Stimulated activated CD4-positive, alpha-beta T cell treated with anti-CD3 and anti-CD28 coated beads, Interleukin-4, amount 100 ng/mL, for 1 hour (primary cell): Measurements from ENCODE around the gene FGF14.
"Not testable (repeated sequence)": the region's sequence is repeated elsewhere in the genome, so short reads cannot be mapped to it uniquely, and the experiment has no call there.

ENCODE experiments used
- DNase-seq: peaks from one replicate; pipeline ENCODE4 v3.0.0-alpha.2; 2020

Gene FGF14

DNA sequence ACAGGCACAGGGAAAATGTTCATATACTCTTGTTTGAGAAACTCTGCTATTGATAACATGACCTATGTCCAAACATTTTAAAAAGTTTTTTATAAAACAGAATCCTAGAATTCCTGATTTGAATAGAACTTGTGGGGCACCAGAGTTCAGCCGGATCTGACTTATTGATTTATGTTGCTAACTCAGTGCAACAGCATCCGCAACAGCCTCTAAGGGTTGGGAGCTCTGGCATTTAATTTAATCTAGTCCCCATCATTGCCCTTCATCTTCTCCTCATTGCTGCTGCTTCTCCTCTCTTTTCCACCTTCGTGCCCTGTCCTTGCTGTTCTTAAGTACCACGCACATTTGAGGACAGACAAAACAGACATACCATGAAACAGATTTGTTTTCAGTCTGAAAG, 214.5 kb downstream of the FGF14 start:
- no peak for DNase-seq

DNA sequence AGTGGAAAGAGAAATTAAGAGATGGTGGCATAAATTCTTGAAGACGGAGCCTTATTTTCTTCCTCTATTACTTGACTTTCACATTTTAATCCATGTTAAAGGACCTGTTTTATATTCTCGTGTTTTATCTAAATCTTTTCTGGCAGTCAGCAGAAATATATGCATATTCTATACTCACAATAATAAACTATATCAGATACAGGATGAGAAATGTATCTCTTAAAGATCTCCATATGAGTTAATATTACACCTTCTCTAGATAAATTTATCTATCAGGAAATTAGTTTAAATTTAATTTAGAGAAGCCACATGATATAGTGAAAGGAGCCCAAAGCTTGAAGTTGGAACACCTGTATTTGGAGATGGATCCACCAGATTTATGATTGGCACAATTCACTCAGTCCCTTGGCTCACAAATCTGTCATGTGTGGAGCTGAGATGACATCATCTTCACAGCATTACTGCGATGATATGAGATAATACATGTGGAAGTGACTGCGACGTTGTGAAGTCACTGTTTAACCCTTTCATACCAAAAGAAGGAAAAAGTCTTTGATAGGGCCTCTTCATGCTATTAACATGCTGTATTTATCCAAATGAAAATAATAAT, 216.4 kb downstream of the FGF14 start:
- DNase-seq, result no peak

DNA sequence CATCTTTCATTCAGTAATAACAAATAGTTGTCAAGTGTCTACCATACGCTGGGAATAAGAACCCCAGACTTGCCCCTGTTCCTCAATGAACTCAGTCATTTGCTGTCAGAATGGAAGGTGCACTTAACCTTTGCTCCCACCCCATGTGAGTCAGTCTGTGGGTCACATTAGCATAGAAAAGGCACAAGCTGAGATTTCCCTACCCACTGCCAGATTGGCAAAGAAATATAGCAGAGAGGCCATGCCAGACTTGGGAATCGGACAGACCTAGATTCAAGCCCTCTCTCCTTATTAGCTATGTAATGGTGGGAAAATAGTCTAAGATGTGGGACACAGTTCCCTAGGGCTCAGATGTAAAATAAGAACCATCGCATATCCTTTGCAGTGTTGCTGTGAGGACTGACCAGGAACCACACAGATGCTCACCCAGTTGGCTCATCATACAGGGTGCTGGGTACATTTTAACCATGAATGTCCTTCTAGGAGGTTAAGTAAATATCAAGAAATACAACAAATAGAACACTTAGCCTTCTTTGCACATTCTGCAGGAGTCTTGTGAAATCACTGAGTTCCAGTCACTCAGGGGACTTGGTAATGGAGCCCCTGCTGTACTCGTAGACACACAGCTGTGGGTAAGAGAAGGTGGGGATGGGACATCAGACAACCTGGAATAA, 218.2 kb downstream of the FGF14 start:
- no peak for DNase-seq

DNA sequence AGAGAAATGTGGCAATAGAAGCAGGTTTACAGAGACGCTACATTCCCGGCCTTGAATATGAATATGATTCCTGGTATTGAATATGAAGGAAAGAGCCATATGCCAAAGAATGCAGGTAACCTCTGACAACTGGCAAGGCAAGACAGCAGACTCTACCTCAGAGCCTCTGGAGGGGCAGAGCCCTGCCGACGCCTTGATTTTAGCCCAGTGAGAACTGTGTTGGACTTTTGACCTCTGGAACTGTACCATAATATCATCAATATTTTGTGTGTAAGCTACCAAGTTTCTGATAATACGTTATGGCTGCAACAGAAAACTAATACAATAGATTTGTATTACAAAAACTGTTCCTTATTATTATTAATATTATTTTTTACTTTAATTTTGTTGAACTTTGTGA, 219.7 kb downstream of the FGF14 start:
- no peak for DNase-seq

DNA sequence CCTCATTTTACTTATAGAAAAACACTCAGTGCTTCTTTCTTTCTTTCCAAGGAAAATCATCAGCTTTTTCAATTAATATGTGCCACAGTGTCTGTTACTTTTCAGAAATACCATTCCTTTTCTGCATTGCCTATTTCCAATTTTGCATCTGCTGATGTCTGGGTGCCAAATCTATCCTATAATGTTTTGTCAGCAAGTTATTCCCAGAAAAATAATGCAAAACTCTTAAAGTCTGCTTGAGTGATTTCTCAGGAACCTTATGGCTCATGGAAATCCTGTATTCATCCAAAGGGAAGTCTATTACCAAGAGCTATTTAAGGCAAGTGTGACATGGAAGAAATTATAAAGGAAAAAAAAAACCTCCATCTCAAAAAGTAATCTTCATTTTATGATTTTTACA, 224.4 kb downstream of the FGF14 start:
- DNase-seq, result no peak

DNA sequence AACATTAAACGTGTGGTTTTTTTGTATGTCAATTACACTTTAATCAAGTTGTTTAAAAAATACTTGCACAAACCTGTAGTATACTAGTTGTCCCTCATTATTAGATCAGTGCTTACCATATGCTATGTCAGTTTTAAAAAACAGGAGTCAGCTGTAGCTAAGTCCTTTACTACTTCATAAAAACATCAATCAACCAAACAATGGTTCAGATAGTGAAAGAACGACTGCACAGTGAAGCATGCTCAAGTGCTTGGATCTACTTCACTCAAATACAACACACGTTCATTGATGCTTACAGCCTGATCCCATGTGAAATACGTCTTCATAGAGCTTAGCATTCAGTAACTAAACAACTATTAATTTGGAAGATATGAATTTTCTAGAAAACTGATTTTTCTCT, 225.0 kb downstream of the FGF14 start:
- no peak for DNase-seq

DNA sequence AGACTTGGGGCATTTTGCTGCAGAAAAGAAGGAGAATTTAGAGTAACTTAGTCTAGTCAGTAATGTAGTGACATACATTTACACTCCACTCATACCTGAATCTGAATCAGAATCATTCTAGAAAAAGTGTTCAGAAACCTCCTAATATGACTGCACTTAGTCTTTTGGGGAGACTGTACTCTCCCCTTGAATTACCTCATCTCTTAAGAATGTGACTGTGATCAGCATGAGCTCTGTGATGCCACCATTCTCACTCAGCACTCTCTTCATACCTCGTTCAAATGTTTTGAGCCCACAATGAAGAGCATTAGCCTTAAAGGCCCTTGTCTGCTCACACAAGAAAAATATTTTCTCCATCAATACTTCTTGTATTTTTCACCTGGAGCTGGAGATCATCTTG, 229.4 kb downstream of the FGF14 start:
- DNase-seq, result no peak

DNA sequence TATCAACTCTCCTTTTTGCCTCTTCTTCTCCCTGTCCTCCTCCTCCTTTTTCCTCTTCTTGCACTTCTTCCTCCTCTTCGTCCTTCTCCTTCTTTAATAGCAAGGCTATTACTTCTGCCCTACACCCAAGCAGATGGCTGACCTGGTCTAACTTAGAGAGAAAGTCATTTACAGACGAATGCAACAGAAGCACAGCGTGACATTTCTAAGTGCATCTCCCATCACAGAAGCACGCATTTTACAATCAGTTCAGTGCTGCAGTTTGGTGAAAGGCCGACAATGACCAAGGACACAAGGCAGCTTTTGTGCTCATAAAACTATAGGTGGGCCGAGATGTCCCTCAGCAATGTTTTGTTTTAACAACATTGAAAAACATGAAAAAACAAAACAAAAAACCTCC, 231.5 kb downstream of the FGF14 start:
- no peak for DNase-seq

DNA sequence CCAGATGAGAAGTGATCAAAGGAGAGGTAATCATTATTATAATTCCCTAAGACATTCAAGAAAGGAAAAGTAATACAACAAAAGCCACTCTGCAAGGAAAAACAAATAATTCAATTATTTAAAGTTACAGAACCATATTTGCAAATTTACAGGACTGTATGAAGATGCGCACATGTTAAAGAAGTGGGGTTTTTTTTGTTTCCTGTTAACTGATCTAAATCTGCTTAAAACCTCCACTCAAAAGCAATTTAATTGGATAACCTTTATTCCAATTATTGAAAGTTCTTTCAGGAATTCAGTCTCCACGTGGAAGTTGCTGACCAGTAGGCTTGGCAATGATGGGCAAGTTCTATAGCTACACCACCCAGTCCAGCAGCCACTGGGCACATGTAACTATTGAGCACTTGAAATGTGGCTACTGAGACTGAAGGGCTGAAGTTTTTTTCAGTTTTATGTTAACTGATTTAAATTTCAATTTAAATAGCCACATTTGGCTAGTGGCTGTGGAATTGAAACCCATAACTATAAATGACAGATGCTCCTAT, 232.3 kb downstream of the FGF14 start:
- DNase-seq, result no peak

DNA sequence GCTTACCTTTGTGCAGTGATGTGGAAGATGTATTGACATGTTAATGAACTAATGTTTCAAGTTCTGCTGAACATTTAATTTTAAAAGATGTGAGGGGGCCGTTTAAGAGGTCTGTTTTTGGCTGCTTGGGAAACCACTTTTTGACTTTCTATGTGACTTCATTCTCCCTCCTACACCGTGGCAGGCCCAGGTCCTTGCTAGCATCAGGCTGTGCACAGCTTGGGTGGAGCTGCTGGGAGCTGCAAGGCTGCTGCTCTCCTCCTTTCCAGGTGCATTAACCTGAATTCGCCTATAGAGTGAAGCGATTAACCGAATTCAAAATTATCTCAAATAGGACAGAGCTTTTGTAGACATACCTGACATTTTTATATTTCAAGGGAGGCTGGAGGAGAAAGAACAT, 249.1 kb downstream of the FGF14 start:
- DNase-seq, result no peak

DNA sequence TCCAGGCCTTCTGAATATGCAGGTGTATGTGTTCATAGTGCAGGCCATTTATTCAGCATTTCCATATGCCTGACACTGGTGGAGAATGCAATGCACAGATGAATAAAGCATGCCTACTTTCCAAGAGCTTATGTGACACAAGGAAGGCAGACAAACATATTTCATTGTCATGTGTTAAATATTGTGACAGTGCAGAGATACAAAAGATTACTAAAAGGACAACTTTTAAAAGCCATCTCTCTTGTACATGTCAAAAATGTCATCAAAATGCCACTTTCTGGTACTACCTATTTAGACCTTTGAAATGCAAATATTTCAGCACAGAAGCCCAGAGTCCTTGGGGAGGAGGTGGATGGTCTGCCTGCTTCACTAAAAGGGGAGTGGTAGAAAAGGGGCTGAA, 254.5 kb downstream of the FGF14 start:
- no peak for DNase-seq

DNA sequence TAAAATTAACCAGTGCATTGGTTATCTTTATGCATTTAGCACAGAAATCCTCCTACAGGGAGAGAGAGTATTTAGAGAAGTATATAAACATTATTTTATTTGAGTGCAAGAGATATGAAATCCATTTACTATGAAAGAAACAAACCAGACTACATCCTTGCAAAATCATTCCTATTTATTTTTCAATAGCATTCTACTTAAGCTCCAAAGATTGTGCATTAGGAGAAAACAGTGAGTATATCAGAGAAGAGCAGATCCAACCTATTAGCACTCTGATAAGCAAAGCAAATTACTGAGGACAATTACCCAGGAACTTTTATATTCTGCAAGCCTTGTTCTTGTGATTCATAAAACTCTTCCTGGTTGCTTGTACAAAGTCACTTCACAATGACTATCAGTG, 256.1 kb downstream of the FGF14 start:
- no peak for DNase-seq

DNA sequence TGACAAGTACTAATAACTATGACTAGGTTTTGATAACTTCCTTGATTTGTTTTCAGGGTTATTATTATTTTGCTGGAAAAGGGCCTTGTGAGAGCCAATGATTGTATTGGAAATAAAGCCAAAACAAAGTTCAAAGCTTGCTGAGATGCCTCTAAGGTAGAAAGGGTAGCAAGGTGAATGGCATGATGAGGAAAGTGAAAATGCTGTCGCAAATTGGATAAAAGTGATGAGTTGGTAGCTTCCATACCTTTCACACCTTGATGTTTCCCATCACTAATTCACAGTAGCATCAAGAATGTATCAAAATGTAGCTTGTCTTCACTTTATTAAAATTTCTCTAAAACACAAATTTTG, 259.4 kb downstream of the FGF14 start:
- DNase-seq, result no peak

DNA sequence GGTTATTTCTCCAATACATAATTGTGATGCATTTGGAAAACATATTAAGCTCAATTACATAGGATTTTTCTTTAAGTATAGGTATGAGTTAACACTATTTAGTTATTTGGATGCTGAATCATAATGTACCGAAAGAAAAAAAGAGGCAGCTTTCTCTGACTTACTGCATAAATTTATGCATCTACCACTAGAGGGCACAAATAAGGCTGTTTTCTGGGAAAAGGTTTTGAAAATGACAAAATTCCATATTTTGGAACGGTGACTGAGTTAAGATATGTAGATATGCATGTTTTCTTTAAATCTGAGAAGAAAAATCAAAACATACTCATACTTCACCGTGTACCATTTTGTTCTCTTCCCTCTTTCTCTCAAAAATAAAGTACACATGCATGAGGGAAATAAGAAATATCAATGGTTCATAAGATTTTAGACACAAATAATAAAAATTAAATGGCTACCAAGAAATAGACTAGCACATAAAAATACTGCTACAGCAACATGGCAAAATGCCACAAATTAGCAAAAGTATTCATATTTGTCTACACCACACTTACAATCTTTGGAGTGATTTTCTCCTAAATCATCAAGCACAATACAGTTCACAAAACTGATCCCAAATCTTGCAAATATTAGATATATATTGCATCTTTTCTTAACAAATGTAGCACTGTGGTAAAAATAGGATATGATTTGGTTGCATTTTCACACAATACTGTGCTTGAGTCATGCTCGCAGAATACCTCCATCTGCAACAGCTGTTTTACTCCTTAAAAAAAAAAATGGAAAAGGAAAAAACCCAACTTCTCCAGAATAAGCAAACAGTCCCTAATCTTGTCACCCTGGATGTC, 260.0 kb downstream of the FGF14 start:
- no peak for DNase-seq

DNA sequence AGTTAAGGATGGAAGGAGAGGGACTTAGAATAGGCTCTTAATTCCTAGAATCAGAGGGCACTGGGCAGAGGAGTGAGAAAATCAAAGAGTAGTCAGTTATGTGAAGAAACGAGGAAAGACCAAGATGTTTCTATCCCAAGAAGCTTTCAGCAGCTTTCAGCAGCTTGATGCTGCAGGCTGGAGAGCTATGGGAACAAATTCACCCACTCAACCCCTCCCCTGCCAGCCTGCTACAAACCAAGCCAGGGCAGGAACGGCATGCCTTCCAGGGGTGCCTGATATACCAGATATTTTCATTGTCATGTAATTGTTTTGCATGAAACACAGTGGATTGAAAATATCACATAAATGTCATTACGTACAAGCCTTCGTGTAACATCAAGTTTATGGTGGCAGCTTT, 262.2 kb downstream of the FGF14 start:
- DNase-seq, result no peak

DNA sequence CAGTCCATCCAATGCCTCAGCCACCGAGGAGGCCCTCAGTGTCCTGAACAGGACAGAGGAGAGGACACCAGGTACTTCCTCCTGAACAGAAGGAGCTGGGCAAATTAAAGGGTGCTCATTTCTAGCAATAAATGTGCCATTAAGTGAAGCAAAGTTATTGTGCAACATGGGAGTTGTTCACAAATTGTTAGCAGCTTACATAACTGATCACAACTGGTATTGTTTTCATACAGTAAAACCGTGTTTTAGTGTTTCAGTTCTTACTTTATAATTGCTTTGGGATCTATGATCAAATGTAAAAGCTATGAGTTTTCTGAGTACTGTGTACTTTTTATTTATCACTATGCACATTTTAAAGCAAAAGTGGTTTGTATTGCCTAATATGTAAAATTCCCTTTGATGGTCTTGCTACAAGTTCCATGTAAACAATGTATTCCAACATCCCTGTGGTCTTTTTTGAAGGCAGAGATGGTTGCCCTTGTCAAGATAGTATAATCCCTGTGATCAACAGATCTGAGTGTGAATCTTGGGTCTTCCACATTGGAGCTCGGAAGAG, 263.1 kb downstream of the FGF14 start:
- DNase-seq, result no peak

DNA sequence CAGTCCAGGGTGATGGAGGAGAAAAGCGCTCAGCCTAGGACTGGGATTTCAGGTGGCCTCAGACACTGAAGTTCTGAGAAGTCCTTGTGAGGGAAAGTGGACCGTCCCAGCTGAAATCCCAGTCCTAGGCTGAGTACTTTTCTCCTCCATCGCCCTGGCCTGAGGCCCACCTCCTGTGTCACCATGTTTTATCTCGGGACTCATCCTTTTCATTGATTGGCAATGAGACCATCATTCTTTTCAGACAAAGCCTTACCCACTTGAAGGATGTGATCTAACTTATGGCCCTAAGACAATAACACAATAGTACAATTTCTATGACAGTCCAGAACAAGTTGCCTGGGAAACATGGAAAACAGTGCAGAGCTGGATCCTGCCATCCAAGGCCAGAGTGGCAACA, 263.9 kb downstream of the FGF14 start:
- not testable (repeated sequence) for DNase-seq

DNA sequence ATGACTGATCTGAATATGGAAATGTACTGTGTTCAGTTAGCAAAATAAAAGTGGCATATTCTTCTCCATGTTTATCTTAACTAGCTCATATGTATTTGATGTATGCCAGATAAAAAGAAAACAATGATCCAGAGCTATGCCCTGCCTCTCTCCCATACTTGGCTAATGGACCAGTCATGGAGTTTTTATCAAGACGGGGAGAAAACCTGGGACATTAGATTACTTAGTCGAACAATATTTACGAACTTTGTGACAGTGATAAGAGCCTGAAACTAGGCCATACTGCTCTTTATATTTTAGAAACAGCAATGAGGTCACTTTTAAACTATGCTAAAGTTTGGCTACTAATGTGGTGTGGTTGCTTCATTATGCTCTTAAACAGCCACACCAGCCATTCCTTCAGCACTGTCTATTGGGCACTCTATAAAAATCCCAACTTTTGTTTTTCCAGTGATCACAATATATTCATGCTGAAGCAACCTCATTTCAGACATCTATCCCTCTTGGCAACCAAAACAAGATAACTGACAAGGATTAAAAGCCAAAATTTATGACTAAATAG, 265.0 kb downstream of the FGF14 start:
- no peak for DNase-seq

DNA sequence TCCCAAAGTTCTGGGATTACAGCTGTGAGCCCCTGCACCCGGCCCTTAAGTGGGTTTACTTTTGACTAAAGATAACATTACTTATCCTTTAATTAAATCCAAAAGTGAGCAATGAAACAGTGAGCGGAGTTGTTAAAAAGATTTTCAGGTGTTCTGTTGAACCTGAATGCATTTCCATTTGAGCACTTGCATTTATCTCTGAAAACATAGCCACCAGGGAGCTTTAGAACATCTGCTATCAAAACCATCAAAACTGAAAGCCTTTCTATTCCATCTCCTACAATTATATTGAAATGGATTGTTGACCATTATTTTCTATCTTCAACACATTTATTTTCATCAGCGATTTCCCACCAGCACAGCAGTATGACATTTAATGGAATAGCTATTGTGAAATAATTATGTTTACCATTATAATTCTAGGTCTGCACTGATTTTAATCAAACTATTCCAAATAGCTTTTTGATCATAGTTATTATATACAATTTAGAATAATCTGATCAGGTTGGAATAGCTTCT, 269.0 kb downstream of the FGF14 start:
- no peak for DNase-seq

DNA sequence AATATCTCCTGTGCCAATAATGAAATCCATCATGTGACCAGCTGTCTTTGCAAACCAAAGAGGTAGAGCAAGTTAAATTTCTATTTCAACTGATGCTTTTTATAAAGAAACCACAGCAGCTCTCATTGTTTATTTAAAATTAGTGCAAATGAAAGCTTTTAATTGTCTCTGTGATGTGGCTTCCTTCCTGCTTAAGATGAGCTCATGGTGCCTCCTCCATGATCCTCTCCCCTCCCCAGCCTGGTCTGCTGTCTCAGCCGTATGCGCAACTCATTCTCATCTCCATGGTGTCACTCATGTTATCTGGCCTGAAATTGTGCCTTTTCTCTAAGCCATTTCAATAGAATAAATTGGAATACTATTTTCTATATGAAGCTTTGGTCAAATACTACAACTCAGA, 270.6 kb downstream of the FGF14 start:
- DNase-seq, result no peak

DNA sequence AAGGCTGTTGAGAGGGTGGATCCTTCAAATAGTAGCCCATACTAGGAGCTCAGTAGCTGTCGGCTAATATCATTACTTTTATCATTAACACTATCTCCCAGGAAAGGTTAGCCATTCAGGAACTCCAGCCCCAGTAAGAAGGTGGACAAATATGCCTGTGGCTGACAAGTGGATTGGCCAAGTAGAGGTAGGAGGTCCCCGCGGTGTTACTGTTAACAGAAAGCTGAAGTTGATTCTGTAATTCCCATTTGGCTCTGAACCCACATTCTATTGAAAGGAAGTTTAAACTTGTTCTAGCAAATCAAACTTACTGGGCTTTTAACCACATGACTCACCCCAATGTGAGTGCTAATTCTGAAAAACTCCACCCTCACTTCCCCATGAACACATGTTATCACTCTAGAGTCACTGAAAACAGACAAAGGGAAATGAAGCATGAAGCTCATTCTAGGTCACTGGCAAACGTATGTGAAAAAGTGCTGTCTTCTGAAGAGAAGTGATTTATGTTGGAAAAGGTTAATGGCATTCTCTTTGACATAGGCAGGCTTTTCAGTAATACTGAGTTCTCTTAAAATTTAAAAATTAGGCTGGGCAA, 273.5 kb downstream of the FGF14 start:
- no peak for DNase-seq

DNA sequence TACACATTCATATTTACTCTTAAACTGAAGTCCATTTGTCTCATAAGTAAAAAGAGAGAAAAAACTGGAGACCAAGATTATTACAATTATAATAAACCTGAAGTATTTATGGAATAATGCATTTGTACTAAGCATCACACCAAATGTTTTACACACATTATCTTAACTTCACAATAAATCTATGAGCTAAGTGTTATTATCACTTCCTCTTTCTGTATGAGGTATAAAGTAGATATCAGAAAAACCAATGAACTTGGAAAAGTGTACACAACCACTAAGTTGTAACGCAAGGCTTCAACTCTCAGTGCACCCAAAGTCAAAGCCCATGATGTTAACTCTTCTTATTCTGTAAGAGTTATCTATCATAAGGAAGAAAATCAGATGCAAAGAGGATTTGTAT, 274.7 kb downstream of the FGF14 start:
- no peak for DNase-seq

DNA sequence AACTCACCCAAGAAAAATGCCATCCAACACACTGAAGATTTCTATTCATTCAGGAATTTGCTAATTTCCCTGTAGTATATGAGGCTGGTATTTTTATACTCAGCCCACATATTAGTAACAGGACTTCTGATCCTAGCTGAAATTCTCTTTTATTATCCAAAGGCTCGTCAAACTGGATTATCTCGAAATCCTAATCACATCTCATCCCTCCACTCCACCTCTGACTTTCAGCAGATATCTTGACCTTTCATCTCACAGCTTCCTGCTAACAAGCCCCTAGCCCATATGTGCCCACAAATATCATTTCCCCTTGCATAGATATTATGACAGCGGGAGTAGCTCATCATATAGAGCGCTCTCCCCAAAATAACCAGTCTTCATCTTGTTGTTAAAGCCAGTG, 279.7 kb downstream of the FGF14 start:
- no peak for DNase-seq
